Kidney epithelial cell (primary cell): ENCODE data around the gene OST4. TPM values are rescaled to one million over a fixed set of nuclear protein-coding genes. Genes with fewer than 3 reads are reported as not detected.

Source experiments
- DNase-seq: peaks from one replicate; pipeline ENCODE4 v3.0.0-alpha.2; 2010; ENCODE audit warnings: low read depth
- H3K27me3 ChIP-seq: 2 replicates; pipeline ENCODE4 v1.6.0; 2011; ENCODE audit warnings: low read length; ENCODE audit not compliant: control insufficient read depth, insufficient read depth
- H3K36me3 ChIP-seq: 2 replicates; pipeline ENCODE4 v1.5.1; 2011; ENCODE audit warnings: low read length; ENCODE audit not compliant: control insufficient read depth, insufficient read depth
- H3K4me3 ChIP-seq: 2 replicates; pipeline ENCODE4 v1.5.1; 2011; ENCODE audit warnings: low read depth, mild to moderate bottlenecking, control low read depth, low read length
- CTCF ChIP-seq: IDR thresholded peaks from 2 replicates; pipeline ENCODE4 v1.5.1; 2011; ENCODE audit warnings: mild to moderate bottlenecking, moderate library complexity, low read length, control low read depth, inconsistent platforms; ENCODE audit not compliant: insufficient read depth, poor library complexity, severe bottlenecking
- total RNA-seq: library from RNA; depleted of rRNA; stranded (reverse); fragments of >200 nt; gene quantifications from 2 replicates; pipeline ENCODE4 v1.2.3, GENCODE V29; 2015

Gene OST4
- total RNA-seq, 1 donor from 2014 or later, result 237 TPM

GRCh38 chr2:27038012-27038411 lies 33.4 kb downstream of the OST4 start:
- Histone ChIP-seq H3K4me3 (no peak overlapping the region), H3K27me3 (no peaks in the 10 kb centered on the region), H3K36me3 (peaks cover 3% of the 10 kb centered on the region)
- no peak for DNase-seq
- no peak for TF ChIP-seq CTCF

- Histone ChIP-seq H3K4me3 (peak overlapping the region; percentile 78), H3K27me3 (no peaks in the 10 kb centered on the region), H3K36me3 (peaks cover 1% of the 10 kb centered on the region)
- no peak for DNase-seq
- no peak for TF ChIP-seq CTCF
Observed at GRCh38 chr2:27033253-27033852, 38.1 kb downstream of the OST4 start.

- Histone ChIP-seq H3K27me3 (no peaks in the 10 kb centered on the region), H3K4me3 (peak within 1 kb of the TSS; percentile 78), H3K36me3 (peaks cover 1% of the 10 kb centered on the region)
- DNase-seq, result peak; percentile 54
- TF ChIP-seq CTCF, result no peak
Observed at GRCh38 chr2:27032495-27033252, 38.8 kb downstream of the OST4 start, which contains the start of gene TMEM214. Gene TMEM214 (plus strand): TSS chr2:27032965. CDS start chr2:27033016, 51 bp downstream.

- TF ChIP-seq CTCF, result no peak
- Histone ChIP-seq H3K27me3 (no peaks in the 10 kb centered on the region), H3K4me3 (no peak overlapping the region), H3K36me3 (no peaks in the 10 kb centered on the region)
- DNase-seq, result no peak
Observed at GRCh38 chr2:27029051-27029450, 42.4 kb downstream of the OST4 start.

GRCh38 chr2:27027211-27027651 lies 44.2 kb downstream of the OST4 start:
- H3K4me3 ChIP-seq, result no peak overlapping the region
- H3K27me3 ChIP-seq, result no peaks in the 10 kb centered on the region
- no peak for DNase-seq
- TF ChIP-seq CTCF, result no peak
- H3K36me3 ChIP-seq, result no peaks in the 10 kb centered on the region
